Activated T-cell treated with anti-CD3 and anti-CD28 coated beads, Interleukin-2, amount 50 U/mL, for 72 hours (primary cell): ENCODE results near the gene TYK2. TPM values are rescaled to one million over a fixed set of nuclear protein-coding genes. Genes with fewer than 3 reads are reported as not detected.

Experiments
- ATAC-seq, 2 donors: fragments of 150-1000 bp; cut with Tn5 transposase; replicated peaks in 1 of 2; 2 replicates each; pipeline ENCODE4 v1.10.0; 2021; ENCODE audit warnings: moderate library complexity in 2 of 2, mild to moderate bottlenecking in 1 of 2
- DNase-seq, 2 donors: peaks; one replicate each; pipeline ENCODE4 v3.0.0; 2021 to 2022; ENCODE audit warnings: mixed read lengths in 1 of 2
- H3K27ac Mint-ChIP-seq: one replicate; pipeline ENCODE4 v1.8.0; 2022; ENCODE audit warnings: mild to moderate bottlenecking, moderate library complexity, mixed read lengths
- H3K27me3 Mint-ChIP-seq: one replicate; pipeline ENCODE4 v1.8.0; 2022; ENCODE audit warnings: low read depth, mixed read lengths
- H3K36me3 Mint-ChIP-seq, 2 donors: one replicate each; pipeline ENCODE4 v1.8.0; 2022; ENCODE audit warnings: mixed read lengths in 2 of 2, mild to moderate bottlenecking in 1 of 2; ENCODE audit not compliant: insufficient read depth in 2 of 2
- H3K4me1 Mint-ChIP-seq: one replicate; pipeline ENCODE4 v1.8.0; 2022; ENCODE audit warnings: low read depth, mixed read lengths
- H3K4me3 Mint-ChIP-seq, 2 donors: one replicate each; pipeline ENCODE4 v1.8.0; 2022; ENCODE audit warnings: mild to moderate bottlenecking in 2 of 2, mixed read lengths in 2 of 2, moderate library complexity in 2 of 2
- H3K9me3 Mint-ChIP-seq, 2 donors: one replicate each; pipeline ENCODE4 v1.8.0; 2022; ENCODE audit warnings: mixed read lengths in 2 of 2
- total RNA-seq, 2 donors: library from RNA; stranded (reverse); gene quantifications; one replicate each; pipeline ENCODE4 v1.2.3, GENCODE V29; 2022

TYK2 gene
- total RNA-seq, 2 donors from 2014 or later = 174 to 222 TPM

DNA sequence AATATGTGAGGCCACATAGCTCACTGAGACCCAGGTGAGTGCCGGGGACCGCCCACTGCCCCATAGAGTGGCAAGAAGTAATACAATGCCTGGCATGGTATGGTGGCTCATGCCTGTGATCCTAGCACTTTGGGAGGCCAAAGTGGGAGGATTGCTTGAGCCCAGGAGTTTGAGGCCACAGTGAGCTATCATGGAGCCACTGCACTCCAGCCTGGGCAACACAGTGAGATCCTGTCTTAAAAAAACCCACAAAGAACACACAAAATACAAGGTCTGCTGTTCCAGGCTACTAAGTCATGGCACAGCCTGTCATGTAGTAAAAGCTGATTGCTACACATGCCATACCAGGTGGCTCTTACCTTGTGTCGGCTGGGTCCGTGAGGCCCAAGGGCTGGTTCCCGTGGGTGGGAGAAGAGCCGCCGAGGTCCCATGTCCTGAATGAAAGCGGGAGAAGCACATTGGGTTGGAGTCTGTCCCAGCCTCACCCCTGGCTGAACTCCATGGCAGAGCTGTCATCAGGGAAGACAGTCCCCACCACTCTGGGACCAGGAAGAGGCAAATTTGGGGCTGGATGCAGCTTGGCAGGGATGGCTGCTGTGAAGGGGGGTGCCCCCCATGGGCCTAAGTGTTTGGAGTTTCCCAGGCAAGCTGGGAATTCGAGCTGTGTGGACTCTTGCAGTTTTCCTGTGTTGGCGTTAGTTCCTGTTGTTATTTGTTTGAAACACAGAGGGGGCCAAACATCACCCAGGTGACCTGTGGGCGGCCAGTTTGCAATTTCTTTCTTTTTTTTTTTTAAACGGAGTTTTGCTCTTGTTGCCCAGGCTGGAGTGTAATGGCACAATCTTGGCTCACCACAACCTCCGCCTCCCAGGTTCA is 61.3 kb downstream of the TYK2 start:
- no peak overlapping the region for H3K4me3 Mint-ChIP-seq
- no peaks in the 10 kb centered on the region for H3K9me3 Mint-ChIP-seq
- ATAC-seq = no peak
- no peak overlapping the region for H3K27ac Mint-ChIP-seq
- peaks cover 27% of the 10 kb centered on the region for H3K4me1 Mint-ChIP-seq
- peaks cover 8 to 10% of the 10 kb centered on the region in 2 donors for H3K36me3 Mint-ChIP-seq
- no peak for DNase-seq
- no peaks in the 10 kb centered on the region for H3K27me3 Mint-ChIP-seq

- H3K27me3 Mint-ChIP-seq = no peaks in the 10 kb centered on the region
- peaks cover 27% of the 10 kb centered on the region for H3K4me1 Mint-ChIP-seq
- peaks cover 8 to 10% of the 10 kb centered on the region in 2 donors for H3K36me3 Mint-ChIP-seq
- no peak overlapping the region for H3K4me3 Mint-ChIP-seq
- ATAC-seq = no peak
- no peak overlapping the region for H3K27ac Mint-ChIP-seq
- no peaks in the 10 kb centered on the region for H3K9me3 Mint-ChIP-seq
- DNase-seq = no peak
Observed at GRCh38 chr19:10317857-10318462, 62.4 kb downstream of the TYK2 start.

GRCh38 chr19:10317045-10317856 is 63.1 kb downstream of the TYK2 start:
- ATAC-seq = no peak

DNA sequence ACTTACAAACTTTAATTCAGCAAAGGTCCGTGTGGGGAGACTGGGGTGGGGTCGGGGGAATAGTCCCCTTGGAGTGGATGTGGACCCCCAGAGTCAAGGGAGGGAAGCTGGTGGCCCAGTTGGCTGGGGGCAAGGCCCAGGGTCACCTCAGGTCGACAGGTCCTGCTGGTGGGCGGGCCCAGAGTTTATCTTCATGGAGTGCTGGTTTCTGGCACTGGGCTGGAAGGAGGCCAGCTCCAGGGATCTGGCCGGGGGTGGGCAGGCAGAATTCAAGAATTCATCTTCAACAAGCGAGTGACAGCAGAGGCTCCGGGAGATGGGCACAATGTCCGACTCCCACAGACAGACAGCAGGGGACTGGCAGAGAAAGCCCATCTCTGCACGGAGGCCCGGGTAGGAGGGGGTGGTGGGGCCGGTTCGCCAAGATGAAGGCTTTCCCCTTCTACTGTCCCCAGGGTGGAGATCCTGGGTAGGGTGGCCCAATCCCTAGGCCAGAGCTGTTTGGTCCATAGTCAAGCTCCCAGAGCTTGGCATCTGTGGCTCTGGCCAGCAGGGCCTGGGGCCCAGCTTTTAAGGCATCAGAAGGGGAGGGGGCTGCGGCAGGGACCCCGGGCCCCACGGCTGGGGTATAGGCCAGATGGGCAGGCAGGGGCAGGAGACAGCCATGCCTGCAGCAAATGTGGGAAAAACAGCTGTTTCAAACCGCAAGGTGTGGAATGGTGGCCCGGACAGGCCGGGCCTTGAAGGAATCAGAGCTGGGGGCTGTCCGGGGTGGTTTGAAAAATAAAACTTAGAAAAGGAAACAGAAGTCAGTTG is 63.9 kb downstream of the TYK2 start:
- Mint-ChIP-seq H3K4me3 (peak overlapping the region; percentile 87 to 92), H3K36me3 (peaks cover 5 to 7% of the 10 kb centered on the region in 2 donors), H3K27ac (peak overlapping the region; percentile 47), H3K4me1 (peaks cover 27% of the 10 kb centered on the region), H3K9me3 (no peaks in the 10 kb centered on the region), H3K27me3 (no peaks in the 10 kb centered on the region)
- ATAC-seq (no peak), DNase-seq (no peak)

More at GRCh38 chr19:10317045-10317856, 63.1 kb downstream of the TYK2 start:
- H3K4me3 Mint-ChIP-seq = no peak overlapping the region
- H3K9me3 Mint-ChIP-seq = no peaks in the 10 kb centered on the region
- H3K27ac Mint-ChIP-seq = no peak overlapping the region
- peaks cover 27% of the 10 kb centered on the region for H3K4me1 Mint-ChIP-seq
- H3K36me3 Mint-ChIP-seq = peaks cover 8 to 10% of the 10 kb centered on the region in 2 donors
- no peaks in the 10 kb centered on the region for H3K27me3 Mint-ChIP-seq
- no peak for DNase-seq

GRCh38 chr19:10315335-10316214 is 64.8 kb downstream of the TYK2 start, which contains the start of gene FDX2:
Gene FDX2 (minus strand): TSS chr19:10316015. CDS start chr19:10315996, 19 bp downstream.
- peaks cover 5 to 7% of the 10 kb centered on the region in 2 donors for H3K36me3 Mint-ChIP-seq
- no peaks in the 10 kb centered on the region for H3K27me3 Mint-ChIP-seq

DNA sequence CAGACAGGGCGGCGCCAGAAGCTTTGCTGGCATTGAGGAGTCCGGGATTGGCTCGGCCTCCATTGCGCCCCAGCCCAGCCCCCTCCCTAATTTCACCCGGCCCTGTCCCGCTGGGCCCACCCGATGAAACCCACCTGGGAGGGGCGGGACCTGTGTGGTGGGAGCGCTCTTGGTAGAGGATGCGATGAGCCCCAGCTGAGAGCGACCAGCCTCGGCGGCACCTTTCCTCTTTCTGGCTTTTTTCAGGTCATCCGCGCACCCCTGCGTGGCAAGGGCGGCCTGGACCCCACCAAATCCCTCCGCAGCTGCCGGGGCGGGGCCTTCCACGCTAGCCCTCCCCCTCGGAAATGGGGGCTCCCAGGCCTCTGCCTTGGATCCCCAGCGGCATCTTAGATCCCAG is 70.9 kb downstream of the TYK2 start, which contains the start of gene ZGLP1:
ZGLP1 (minus strand) TSS at position 393 of the 400 bp plus-strand sequence.
- DNase-seq = no peak
- no peak for ATAC-seq
- Mint-ChIP-seq H3K27me3 (no peaks in the 10 kb centered on the region), H3K27ac (no peak within 1 kb of the TSS), H3K4me1 (peaks cover 7% of the 10 kb centered on the region), H3K9me3 (no peaks in the 10 kb centered on the region), H3K36me3 (peaks cover 0 to 2% of the 10 kb centered on the region in 2 donors), H3K4me3 (no peak within 1 kb of the TSS)

More at GRCh38 chr19:10315335-10316214, 64.8 kb downstream of the TYK2 start, which contains the start of gene FDX2:
- peak; percentile 91 to 93 for DNase-seq
- Mint-ChIP-seq H3K9me3 (no peaks in the 10 kb centered on the region), H3K4me1 (peaks cover 27% of the 10 kb centered on the region), H3K4me3 (peak within 1 kb of the TSS; percentile 87 to 92), H3K27ac (peak within 1 kb of the TSS; percentile 47)
- ATAC-seq = peak; percentile 91

- Mint-ChIP-seq H3K9me3 (no peaks in the 10 kb centered on the region), H3K4me1 (peaks cover 14% of the 10 kb centered on the region), H3K36me3 (peaks cover 0 to 2% of the 10 kb centered on the region in 2 donors), H3K27ac (no peak overlapping the region), H3K4me3 (no peak overlapping the region), H3K27me3 (peaks cover 8% of the 10 kb centered on the region)
- no peak for DNase-seq
- ATAC-seq = no peak
Observed at GRCh38 chr19:10306327-10306726, 74.0 kb downstream of the TYK2 start.

- peaks cover 14% of the 10 kb centered on the region for H3K4me1 Mint-ChIP-seq
- H3K27ac Mint-ChIP-seq = no peak overlapping the region
Observed at GRCh38 chr19:10305139-10305806, 75.1 kb downstream of the TYK2 start.

More at GRCh38 chr19:10305139-10305806, 75.1 kb downstream of the TYK2 start:
- H3K4me3 Mint-ChIP-seq = no peak overlapping the region
- H3K9me3 Mint-ChIP-seq = no peaks in the 10 kb centered on the region
- DNase-seq (no peak), ATAC-seq (no peak)
- H3K36me3 Mint-ChIP-seq = peaks cover 0 to 2% of the 10 kb centered on the region in 2 donors
- peaks cover 9% of the 10 kb centered on the region for H3K27me3 Mint-ChIP-seq

Other genes starting within 250 kb of the TYK2 start
- 100 to 1,000 TPM; 294 to 304 TPM for gene DNMT1, start 185.6 kb downstream of the TYK2 start, total RNA-seq
- 10 to 100 TPM; 11.5 to 11.6 TPM for gene S1PR2, start 149.2 kb downstream of the TYK2 start, total RNA-seq
- 10 to 100 TPM; 83.2 to 93.6 TPM for gene MRPL4, start 128.4 kb downstream of the TYK2 start, total RNA-seq
- gene ICAM1, start 109.5 kb downstream of the TYK2 start, total RNA-seq = 10 to 100 TPM; 20.7 to 40.1 TPM
- gene ICAM4, start 93.6 kb downstream of the TYK2 start, total RNA-seq = 1 to 10 TPM; 1.5 to 1.9 TPM
- gene ICAM5, start 90.6 kb downstream of the TYK2 start, total RNA-seq = 1 to 10 TPM; 3.1 to 3.8 TPM
- gene ZGLP1, start 70.8 kb downstream of the TYK2 start, total RNA-seq = 1 to 10 TPM; 5.9 TPM
- 10 to 100 TPM; 13.0 to 16.3 TPM for gene FDX2, start 64.6 kb downstream of the TYK2 start, total RNA-seq
- gene RAVER1, start 47.0 kb downstream of the TYK2 start, total RNA-seq = 10 to 100 TPM; 60.2 to 68.3 TPM
- 100 to 1,000 TPM; 163 to 183 TPM for gene ICAM3, start 40.9 kb downstream of the TYK2 start, total RNA-seq
- gene CDC37, start 23.0 kb upstream of the TYK2 start, total RNA-seq = 100 to 1,000 TPM; 128 to 137 TPM
- gene PDE4A, start 40.0 kb upstream of the TYK2 start, total RNA-seq = 10 to 100 TPM; 21.8 to 36.8 TPM
- gene KEAP1, start 122.8 kb upstream of the TYK2 start, total RNA-seq = 10 to 100 TPM; 65.2 to 70.7 TPM
- gene S1PR5, start 136.9 kb upstream of the TYK2 start, total RNA-seq = 1 to 10 TPM in 1 of 2 donors, under 1 TPM in 1; 0.19 to 1.8 TPM
- gene ATG4D, start 163.3 kb upstream of the TYK2 start, total RNA-seq = 10 to 100 TPM; 35.4 to 37.0 TPM
- gene KRI1, start 185.4 kb upstream of the TYK2 start, total RNA-seq = 10 to 100 TPM; 48.4 to 61.7 TPM
- gene CDKN2D, start 188.4 kb upstream of the TYK2 start, total RNA-seq = 10 to 100 TPM; 69.6 to 72.8 TPM
- gene AP1M2, start 206.7 kb upstream of the TYK2 start, total RNA-seq = not detected
- gene SLC44A2, start 245.0 kb upstream of the TYK2 start, total RNA-seq = 100 to 1,000 TPM; 131 to 148 TPM